ENCODE data around the gene GIMAP6.

DNA sequence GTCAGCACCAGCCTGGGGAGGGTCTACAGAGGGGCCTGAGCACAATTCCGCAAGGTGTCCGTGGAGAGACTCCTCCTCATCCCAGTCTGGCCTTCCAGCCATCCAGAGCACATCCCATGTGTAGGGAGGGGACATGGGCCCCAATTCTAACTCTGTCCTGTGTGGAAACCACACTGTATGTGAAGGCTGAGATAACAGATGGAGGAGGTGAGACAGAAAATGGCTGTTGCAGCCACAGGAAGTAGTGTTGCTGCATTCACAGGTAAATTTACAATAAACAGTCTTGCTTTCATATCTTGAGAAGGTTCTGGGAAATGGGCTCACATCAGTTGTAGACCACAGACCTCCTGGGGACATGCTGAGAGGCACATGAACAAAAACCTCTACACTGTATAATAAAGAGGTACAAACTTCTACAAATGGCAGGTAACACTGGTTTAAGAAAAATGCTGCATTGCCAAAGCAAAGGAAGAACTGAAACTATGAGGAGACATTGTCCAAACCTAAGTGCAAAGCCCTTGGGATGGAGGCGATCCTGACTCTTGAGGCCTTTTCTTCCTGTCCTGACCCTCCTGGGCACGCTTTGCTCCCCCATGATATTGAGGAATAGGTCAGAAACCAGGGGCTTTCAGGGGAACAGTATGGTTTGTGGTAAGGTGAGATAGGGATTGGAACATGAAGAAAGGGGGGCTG, 31.8 kb upstream of the GIMAP6 start:
- TF ChIP-seq, protein P1, sequence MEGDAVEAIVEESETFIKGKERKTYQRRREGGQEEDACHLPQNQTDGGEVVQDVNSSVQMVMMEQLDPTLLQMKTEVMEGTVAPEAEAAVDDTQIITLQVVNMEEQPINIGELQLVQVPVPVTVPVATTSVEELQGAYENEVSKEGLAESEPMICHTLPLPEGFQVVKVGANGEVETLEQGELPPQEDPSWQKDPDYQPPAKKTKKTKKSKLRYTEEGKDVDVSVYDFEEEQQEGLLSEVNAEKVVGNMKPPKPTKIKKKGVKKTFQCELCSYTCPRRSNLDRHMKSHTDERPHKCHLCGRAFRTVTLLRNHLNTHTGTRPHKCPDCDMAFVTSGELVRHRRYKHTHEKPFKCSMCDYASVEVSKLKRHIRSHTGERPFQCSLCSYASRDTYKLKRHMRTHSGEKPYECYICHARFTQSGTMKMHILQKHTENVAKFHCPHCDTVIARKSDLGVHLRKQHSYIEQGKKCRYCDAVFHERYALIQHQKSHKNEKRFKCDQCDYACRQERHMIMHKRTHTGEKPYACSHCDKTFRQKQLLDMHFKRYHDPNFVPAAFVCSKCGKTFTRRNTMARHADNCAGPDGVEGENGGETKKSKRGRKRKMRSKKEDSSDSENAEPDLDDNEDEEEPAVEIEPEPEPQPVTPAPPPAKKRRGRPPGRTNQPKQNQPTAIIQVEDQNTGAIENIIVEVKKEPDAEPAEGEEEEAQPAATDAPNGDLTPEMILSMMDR (IDR thresholded peaks at IDR 0.05; ENCODE audit: low read depth, low read length, poor library complexity, severe bottlenecking), result no peak
- TF ChIP-seq EZH2phosphoT487 (IDR thresholded peaks at IDR 0.05; ENCODE audit: borderline replicate concordance, low read length), result no peak

All from DOHH2 (cell line).